ENCODE results near the gene GRXCR1.

Gene GRXCR1

DNA sequence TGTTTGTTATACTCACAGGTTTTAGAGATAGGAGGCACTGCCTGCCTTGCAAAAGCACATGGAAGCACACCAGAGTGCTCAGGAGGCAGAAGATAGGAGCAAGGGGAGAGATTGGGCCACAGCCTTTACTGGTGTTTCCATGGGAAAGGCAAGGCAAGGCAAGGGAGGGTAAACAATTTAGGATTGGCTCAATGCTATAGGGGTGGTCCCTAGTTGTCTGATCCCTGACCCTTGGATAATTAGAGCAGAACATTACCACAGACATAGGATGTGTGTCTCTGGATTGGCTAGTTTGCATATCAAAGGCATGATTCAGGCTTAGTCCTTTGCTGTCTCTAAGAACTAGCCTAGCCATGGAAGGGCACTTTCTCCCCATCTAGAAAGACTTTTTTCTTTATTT, 36.1 kb downstream of the GRXCR1 start:
- no peak for DNase-seq (ENCODE audit: low read depth in 2 of 2)

DNA sequence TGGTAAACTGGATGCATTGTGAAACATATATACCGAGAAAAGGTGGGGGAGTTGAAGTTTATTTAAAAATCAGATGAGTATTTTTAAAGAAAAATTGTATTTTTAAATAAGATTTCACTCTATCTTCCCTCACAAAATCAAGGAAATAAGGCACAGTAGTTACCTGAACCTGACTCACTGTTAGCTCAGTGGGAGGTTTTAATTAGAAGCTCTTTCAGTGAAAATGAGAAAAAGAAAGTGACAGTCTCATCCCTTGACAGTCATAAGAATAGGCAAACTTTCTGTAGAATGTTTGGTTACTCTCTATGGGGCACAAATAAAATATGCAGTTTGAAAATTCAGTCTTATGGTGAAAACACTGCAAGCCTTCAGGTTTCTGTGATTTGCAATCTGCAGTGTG, 49.7 kb downstream of the GRXCR1 start:
- DNase-seq (ENCODE audit: low read depth in 2 of 2): no peak

DNA sequence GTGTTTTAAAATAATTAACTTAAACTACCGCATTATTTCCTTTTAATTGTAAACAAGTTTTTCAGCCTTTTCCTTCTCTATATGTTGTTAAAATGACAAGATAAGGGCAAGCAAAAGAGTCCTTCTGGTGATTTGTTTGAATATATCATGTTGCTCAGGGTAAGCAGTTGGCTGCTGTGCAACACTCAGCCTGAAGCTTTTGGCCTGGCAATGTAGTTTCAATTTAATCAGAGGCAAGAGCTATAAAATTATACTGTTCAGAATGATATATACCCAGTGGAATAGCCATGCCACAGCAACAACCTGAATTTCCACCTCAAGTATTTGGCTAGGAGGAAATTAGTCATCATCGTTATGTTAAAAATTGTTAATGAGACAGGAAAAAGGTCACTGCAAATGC, 53.4 kb downstream of the GRXCR1 start:
- no peak for DNase-seq (ENCODE audit: low read depth in 2 of 2)

DNA sequence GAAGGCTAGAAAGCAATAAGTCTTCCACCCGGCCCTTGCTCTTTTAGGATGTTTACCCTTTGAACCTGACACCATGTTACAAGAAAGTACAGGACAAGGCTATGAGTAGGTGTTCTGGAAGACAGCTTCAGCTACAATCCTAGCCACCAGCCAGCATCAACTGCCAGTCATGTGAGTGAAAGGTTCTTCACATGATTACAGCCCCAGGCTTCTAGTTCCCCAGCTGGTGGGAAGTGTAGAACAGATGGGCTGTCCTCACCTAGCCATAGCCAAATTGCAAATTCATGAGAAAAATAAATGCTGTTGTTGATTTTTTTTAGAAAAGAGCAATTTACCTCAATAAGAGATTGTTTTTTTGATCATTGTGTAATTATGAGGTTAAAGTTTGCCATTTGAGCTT, 60.8 kb downstream of the GRXCR1 start:
- no peak for DNase-seq (ENCODE audit: low read depth in 2 of 2)

DNA sequence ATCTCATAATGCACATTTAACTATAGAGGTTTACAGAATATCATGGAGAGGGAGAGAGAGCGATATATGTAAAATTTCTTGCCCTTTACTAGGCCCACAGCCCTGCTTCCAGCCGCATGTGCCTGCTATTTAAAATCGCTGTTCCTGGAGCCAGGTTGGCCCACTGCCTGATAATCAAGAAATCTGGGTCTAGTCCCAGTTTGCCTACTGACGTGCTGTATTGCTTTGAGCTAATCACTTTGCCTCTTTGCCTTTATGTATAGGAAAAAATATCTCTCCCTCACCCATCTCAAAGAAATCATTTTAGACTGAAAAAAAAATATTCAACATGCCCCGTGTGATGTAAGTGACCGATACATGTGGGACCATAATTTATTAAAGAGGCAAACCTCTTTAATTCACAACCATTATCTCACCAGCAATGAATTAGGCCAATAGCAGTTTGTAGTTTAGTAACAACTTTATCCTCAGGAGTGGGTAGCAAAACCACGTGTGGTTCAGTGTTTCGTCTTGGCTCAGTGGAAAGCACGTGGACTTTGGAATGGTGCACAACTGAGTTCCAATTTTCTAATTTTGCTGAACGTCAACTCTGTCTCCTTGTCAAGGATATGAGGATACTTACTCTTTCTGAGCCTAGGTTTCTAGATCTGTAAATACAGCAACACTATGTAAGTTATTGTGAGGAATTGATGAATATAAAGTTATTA, 62.6 kb downstream of the GRXCR1 start:
- DNase-seq (ENCODE audit: low read depth in 2 of 2): no peak

DNA sequence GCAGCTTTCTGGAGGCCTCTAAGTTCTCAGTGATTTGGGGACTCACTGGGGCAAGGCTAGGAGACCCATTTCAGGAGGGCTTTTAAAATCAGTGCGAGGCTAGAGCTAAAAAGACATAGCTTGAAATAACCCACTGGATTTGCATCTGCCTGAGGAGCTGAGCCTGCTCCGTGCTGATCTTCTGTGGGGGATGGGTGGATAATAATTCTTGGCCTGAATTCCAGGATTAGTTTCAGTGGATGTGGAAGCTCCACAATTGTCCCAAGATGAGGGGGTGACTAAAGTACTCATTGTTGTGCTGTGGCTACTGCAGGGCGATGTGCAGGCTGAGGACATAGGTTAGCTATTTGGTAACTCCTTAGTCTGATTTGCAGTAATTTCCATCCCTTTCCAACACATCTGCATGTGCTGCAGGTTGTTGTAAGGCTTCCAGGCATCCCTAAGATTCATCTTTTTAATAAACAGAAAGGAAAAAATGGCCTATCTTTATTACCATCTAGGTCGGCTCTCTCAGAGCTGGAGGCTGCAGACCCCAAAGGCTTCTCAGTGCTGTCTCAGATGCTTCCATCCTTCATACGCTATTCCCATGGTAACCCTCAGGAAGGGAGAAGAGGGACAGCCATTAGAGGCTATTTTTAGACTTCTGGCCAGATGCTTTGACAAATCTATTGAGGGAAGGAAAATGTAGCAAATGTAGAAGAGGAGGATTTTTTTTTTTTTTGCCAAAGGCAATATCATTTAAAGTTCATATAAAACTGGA, 63.4 kb downstream of the GRXCR1 start:
- DNase-seq (ENCODE audit: low read depth in 2 of 2): no peak

DNA sequence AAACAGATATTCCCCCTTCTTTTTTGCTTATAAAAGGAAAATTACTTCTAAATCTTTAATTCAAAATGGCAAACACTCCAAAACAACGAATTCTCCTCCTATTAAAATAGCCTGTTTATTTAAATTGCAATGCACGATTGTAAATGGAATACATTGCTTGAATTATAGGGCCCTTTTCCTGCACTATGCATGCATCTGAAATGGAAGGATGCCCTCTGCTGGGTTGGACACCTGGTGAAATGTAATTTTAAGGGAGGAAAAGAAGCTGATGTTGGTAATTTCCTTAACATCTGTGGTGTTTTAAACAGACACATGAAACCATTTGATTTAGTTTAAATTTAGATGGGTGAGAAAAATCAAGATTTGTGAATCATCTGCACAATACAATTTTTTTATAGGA, 72.8 kb downstream of the GRXCR1 start:
- no peak for DNase-seq (ENCODE audit: low read depth in 2 of 2)

DNA sequence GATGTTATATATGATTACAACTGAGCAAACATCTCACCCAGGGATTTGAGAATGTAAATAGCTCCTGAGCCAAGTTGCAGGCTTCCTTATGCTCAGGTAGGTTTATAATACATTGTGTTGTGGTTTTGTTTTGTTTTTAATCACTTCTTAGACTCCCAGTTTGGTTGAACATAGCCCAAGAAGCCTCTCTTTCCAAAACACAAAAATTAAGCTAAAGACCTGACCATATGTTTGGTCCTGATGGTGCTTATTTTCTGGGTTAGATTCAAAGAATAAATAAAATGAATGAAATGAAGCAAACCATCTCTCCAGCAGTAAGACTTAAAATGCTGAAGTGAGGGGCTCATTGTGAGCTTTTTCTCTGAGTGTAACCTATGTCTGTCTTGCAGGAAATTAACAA, 93.5 kb downstream of the GRXCR1 start:
- DNase-seq (ENCODE audit: low read depth in 2 of 2): no peak

DNA sequence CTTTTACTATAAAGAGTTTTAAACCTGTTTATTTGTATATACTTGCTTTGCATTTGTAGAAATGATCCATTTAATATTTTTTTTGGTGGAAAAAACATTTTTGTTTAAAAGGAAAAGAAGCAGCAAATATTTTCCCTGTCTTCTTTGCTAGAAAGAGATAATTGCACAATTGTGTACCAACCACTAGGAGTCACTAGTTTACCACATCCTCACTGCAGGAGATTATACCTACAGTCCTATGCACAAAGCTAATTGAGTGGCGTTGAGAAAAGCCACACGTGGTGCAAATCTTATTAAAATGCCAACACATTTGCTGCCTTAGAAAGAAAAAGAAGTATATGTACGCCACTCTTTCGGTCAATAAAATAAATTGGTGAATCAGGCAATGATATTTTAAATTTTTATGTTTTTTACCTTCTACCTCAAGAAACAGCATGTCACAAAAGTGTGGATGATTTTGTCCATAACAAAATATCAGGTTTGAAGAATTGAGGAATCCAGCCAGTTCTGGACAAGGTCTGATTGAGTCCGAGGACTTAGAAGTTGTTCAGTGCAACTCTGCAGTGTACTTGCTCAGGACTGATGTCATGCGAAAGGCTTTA, 102.9 kb downstream of the GRXCR1 start:
- peak in 1 of 2 experiments; percentile 0 for DNase-seq (ENCODE audit: low read depth in 2 of 2)

DNA sequence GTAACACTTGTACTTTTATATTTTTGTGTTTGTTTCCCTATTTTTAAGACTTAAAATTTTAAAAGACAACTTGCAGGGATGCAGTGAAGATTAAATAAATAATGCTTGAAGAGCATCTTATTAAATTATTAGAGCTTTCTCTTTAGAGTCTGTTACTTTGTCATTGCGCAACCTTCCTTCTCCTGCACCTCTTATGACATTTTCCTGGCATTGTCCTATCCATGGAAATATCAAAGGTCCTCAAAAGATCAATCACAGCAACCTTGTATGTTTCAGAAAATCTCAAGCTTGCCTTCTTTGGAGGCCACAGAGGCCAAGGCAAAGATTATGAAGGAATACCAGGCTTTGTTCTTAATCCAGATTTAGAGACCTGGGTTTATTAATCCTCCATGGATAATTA, 116.3 kb downstream of the GRXCR1 start:
- no peak for DNase-seq (ENCODE audit: low read depth in 2 of 2)

DNA sequence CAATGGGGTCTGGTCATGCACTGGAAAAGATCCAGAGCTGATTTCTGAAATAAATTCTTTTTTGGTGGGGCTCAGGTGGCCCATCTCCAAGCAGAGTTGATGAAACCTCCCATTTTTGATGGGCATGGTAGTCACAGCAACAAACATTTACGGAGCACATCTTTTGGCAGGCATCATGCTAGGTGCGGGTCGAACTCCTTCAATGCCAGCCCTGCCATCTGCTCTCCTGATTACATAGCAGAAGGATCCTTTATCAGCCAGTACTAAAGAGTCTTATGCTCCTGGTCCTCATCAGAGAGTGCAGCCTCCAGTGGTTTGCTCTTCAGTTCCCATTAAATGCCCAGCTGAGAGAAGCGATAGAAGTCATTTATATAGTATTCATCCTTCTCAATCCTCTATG, 121.7 kb downstream of the GRXCR1 start:
- no peak for DNase-seq (ENCODE audit: low read depth in 2 of 2)

DNA sequence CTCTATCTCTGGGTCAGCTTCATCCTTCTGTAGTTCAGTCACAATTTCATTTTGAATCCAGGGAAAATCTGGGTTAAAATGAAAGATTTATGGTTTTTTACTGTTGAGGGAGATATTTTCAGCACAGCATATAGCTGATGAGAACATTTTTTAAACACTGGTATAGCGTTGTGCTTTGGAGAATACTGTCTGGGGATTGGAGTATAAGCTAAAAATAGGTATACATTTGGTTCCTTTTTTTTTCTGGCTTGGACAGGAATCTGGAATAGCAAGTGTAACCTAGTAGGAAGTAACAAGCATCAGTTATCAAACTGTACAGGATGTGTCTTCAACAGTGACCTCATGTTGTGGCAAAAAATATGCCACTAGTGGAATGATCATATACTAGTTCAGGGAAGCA, 149.1 kb downstream of the GRXCR1 start:
- no peak for DNase-seq (ENCODE audit: low read depth in 2 of 2)

DNA sequence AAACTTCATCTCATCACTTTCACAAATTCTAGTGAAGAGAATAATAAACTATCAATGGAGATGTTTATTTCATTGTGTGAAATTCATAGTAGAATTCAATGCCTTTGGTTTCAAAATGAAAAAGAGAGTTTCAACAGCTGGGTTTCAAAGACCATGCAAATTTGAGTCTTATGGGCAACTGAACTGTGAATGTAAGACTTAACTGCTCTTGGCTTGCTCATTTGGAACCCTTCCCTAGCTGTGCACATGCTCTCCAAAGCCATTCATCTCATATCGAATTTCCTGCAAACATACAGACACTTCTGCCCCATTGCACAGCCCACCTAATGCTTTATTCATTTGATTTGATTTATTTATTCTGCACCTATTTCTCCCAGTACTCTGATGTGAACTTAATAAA, 154.5 kb downstream of the GRXCR1 start:
- no peak for DNase-seq (ENCODE audit: low read depth in 2 of 2)

DNA sequence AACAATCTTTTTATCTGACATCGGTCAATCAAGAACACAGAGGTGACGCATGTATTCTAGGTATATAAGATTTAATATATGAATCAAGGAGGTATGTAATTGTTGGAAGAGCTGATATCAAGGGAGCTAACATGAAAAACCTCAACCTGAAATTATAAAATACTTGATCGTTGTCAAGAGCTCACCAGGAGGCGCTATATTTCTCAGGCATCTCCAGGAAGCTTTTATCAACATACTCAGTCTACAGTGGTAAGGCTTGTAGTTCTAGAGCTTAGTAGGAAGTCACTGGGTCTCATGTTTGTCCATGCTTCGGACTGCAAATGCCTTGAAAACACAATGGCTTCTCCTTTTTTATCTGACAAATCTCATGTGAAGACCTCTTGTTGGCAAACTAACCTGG, 156.1 kb downstream of the GRXCR1 start:
- DNase-seq (ENCODE audit: low read depth in 2 of 2): no peak

DNA sequence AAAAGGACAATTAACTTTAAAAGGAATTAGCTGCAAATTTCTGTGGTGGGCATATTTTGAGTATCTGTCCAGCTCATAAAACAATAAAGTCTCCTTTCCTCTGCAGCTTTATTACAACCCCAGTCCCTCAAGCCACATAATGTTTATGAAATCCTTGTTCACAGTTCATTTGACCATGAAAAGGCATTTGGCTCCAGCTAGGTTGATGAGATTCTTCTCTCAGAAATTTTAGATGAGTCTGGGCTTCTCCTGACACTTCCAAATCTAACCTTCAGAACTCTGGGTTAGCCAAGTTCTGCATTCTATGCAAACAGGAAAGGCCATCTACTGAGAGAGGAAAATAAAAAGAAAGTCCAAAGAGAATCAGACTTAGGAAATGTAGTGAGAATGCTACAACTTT, 156.8 kb downstream of the GRXCR1 start:
- DNase-seq (ENCODE audit: low read depth in 2 of 2): no peak

DNA sequence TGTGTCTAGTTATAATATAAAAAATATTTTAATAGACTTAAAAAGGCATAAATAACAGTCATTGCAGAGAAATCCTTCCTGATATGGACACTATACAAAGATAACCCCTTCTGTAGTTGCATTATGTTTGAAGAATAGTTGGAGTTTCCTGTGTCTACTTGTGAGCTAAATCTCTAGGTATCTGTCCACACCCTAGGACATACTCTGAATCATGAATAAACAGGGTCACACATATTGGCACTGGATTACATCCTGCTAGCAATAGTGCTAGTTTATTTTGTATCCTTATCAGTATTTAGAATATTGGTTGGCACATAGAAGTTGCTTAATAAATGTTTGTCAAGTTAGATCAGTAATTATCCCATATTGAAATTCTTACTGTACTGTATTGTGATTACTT, 173.9 kb downstream of the GRXCR1 start:
- DNase-seq (ENCODE audit: low read depth in 2 of 2): no peak

DNA sequence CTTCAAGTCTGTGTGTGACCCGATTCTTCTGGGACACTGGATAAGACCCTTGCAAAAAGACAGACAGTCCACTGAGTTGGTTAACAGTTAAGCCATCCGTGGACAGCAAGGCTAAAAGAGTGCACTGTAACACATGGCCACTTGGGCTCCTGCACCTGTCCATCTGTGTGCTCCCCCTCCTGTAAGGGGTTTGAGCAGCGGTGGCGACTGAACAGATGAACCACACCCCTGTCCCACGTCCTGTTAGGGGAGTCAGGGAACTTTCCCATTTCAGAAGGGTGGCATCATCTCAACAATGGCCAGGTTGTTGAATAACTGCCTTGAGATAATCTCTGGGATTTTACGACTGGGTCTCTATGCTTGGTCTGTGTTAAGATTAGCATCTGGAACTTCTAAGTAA, 178.6 kb downstream of the GRXCR1 start:
- no peak for DNase-seq (ENCODE audit: low read depth in 2 of 2)

All from fibroblast of skin of left biceps (primary cell).